Measurements from ENCODE around the gene AHSA1.

Gene AHSA1

DNA sequence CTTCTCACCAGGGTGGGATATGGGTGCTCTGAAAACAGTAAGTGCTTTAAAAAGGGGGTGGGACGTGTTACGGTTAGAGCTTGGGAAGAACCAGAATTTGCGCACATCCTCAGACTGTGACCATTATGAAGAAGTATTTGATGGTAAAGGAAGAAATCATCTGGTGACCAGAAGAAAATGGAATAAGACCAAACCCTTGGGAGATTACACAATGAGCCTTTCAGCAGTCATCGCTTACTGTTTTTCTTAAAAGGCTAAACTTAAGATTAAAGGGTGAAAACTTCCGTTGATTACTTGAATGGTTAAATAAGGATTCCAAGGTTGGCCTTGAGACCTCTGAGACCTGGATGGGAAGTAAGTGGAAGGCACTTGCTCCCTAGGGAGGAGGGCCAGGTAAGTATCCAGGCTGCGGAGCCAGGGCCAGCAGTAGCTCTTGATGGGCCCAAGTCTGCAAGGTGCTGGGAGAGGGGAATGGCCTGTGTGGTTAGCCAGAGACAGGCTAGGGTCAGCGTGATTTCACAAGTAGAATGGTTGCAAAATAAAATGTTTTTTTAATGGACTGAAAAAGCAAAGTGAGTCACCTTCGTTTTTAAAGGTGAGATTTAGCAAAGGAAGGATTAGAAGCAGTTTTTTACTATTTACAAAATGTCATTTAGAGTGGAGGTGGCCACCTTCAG, 53.7 kb downstream of the AHSA1 start:
- no peak for DNase-seq

DNA sequence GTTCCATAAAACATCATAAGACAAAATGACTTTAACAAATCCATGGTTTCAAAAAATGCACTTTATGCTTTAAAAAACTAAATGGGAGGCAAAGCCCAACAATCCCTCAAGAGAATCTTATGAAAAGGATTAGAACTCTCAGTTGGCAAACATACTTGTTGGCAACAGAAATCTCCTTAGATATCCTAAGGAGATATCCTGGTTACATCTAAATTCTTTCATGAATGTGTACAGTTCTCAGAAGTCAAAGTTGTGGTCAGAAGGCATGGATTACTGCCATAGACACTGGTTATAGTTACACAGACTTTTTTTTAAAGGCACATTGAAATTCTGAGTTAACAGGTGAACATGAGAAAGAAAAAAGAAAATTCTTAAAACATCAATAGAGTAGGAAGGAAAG, 58.2 kb downstream of the AHSA1 start:
- no peak for DNase-seq
